ENCODE measurements around the gene FKBP5.

FKBP5 gene

GRCh38 chr6:35610830-35611229 is 77.9 kb downstream of the FKBP5 start (continued):
- no peak for TF ChIP-seq TSHZ2 (CRISPR knock-in tag; IDR thresholded peaks at IDR 0.05)
- TF ChIP-seq TCF4 (CRISPR knock-in tag; IDR thresholded peaks at IDR 0.05; ENCODE audit: borderline replicate concordance) = no peak
- no peak for TF ChIP-seq BACH2 (CRISPR knock-in tag; IDR thresholded peaks at IDR 0.05; ENCODE audit: borderline replicate concordance)
- no peak for TF ChIP-seq ZNF565 (CRISPR knock-in tag; conservative IDR thresholded peaks at IDR 0.05; ENCODE audit: low read depth)
- TF ChIP-seq ISL1 (CRISPR knock-in tag; IDR thresholded peaks at IDR 0.05) = no peak
- no peak for TF ChIP-seq ARNTL (CRISPR knock-in tag; IDR thresholded peaks at IDR 0.05; ENCODE audit: borderline replicate concordance, low read depth)
- no peak for TF ChIP-seq ZC3H10 (CRISPR knock-in tag; IDR thresholded peaks at IDR 0.05)

DNA sequence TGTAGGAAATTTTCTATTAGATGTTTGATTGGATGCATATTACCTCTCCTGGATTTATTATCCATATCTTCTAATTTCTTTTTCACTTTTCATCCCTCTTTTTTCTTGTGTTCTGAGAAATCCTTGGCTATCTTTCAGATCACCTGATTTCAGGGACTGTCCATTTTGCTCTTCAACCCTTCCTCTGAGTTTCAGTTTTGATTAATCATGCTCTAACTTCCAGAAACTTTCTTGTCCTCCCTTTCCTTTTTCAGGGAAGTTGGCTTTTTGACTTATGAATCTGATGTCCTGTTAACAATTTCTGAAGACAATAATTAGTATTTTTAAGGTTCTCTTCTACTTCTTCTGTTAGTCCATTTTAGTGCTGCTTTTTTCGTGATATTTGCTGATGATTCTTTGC is 79.1 kb downstream of the FKBP5 start:
- no peak for ATAC-seq
- no peak for TF ChIP-seq SNAI2 (CRISPR knock-in tag; IDR thresholded peaks at IDR 0.05)

DNA sequence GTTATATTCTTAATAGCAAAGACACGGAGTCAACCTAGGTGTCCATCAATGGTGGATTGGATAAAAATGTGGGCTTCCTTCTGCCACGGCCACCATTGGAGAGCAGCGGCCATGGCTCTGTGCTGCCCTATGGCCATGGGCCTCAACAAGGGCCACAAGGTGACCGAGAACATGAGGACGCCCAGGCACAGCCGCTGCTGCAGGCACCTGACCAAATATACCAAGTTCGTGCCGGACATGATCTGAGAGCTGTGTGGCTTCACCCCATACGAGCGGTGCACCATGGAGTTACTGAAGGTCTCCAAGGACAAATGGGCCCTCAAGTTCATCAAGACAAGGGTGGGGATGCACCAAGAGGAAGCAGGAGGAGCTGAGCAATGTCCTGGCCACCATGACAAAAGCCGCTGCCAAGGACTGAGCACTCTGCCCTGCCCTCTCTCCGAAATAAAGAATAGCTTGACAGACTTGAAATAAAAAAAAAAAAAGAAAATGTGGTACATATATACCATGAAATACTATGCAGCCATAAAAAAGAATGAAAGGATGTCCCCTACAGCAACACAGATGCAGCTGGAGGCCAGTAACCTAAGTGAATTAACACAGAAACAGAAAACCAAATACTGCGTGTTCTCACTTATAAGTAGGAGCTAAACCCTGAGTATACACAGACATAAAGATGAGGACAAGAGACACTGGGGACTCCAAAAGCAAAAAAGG is 81.0 kb downstream of the FKBP5 start:
- ATAC-seq = no peak
- TF ChIP-seq ZC3H10 (CRISPR knock-in tag; IDR thresholded peaks at IDR 0.05) = no peak
- TF ChIP-seq OSR1 (CRISPR knock-in tag; IDR thresholded peaks at IDR 0.05) = no peak
- peak; percentile 65 for TF ChIP-seq ZNF8 (CRISPR knock-in tag; IDR thresholded peaks at IDR 0.05)

DNA sequence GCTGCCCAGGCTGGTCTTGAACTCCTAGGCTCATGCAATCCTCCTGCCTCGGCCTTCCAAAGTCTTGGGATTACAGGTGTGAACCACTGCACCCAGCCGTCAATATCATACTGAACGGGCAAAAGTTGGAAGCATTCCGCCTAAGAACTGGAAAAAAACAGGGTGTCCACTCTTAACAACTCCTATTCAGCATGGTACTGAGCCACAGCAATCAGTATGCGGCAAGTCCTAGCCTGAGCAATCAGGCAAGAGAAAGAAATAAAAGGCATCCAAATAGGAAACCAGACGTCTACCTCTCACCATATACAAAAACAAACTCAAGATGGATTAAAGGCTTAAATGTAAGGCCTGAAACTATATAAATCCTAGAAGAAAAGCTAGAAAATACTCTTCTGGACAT is 83.1 kb downstream of the FKBP5 start:
- ATAC-seq = no peak
- TF ChIP-seq, protein P1, sequence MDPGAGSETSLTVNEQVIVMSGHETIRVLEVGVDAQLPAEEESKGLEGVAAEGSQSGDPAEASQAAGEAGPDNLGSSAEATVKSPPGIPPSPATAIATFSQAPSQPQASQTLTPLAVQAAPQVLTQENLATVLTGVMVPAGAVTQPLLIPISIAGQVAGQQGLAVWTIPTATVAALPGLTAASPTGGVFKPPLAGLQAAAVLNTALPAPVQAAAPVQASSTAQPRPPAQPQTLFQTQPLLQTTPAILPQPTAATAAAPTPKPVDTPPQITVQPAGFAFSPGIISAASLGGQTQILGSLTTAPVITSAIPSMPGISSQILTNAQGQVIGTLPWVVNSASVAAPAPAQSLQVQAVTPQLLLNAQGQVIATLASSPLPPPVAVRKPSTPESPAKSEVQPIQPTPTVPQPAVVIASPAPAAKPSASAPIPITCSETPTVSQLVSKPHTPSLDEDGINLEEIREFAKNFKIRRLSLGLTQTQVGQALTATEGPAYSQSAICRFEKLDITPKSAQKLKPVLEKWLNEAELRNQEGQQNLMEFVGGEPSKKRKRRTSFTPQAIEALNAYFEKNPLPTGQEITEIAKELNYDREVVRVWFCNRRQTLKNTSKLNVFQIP (CRISPR knock-in tag; IDR thresholded peaks at IDR 0.05; ENCODE audit: borderline replicate concordance, low read depth) = no peak
- TF ChIP-seq ZFP30 (CRISPR knock-in tag; IDR thresholded peaks at IDR 0.05) = no peak
- no peak for TF ChIP-seq ISL1 (CRISPR knock-in tag; IDR thresholded peaks at IDR 0.05)
- no peak for TF ChIP-seq ESRRG (CRISPR knock-in tag; IDR thresholded peaks at IDR 0.05)
- no peak for TF ChIP-seq ZFP3 (CRISPR knock-in tag; IDR thresholded peaks at IDR 0.05)
- no peak for TF ChIP-seq GLIS3 (CRISPR knock-in tag; IDR thresholded peaks at IDR 0.05)
- TF ChIP-seq ZNF565 (CRISPR knock-in tag; conservative IDR thresholded peaks at IDR 0.05; ENCODE audit: low read depth) = no peak
- no peak for TF ChIP-seq PPARA (CRISPR knock-in tag; IDR thresholded peaks at IDR 0.05; ENCODE audit: borderline replicate concordance)
- TF ChIP-seq SNAI2 (CRISPR knock-in tag; IDR thresholded peaks at IDR 0.05) = no peak
- no peak for TF ChIP-seq ZNF70 (CRISPR knock-in tag; IDR thresholded peaks at IDR 0.05)
- no peak for TF ChIP-seq OSR1 (CRISPR knock-in tag; IDR thresholded peaks at IDR 0.05)
- no peak for TF ChIP-seq ZC3H10 (CRISPR knock-in tag; IDR thresholded peaks at IDR 0.05)
- TF ChIP-seq, protein P2, sequence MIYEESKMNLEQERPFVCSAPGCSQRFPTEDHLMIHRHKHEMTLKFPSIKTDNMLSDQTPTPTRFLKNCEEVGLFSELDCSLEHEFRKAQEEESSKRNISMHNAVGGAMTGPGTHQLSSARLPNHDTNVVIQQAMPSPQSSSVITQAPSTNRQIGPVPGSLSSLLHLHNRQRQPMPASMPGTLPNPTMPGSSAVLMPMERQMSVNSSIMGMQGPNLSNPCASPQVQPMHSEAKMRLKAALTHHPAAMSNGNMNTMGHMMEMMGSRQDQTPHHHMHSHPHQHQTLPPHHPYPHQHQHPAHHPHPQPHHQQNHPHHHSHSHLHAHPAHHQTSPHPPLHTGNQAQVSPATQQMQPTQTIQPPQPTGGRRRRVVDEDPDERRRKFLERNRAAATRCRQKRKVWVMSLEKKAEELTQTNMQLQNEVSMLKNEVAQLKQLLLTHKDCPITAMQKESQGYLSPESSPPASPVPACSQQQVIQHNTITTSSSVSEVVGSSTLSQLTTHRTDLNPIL (CRISPR knock-in tag; IDR thresholded peaks at IDR 0.05; ENCODE audit: low read depth) = no peak

DNA sequence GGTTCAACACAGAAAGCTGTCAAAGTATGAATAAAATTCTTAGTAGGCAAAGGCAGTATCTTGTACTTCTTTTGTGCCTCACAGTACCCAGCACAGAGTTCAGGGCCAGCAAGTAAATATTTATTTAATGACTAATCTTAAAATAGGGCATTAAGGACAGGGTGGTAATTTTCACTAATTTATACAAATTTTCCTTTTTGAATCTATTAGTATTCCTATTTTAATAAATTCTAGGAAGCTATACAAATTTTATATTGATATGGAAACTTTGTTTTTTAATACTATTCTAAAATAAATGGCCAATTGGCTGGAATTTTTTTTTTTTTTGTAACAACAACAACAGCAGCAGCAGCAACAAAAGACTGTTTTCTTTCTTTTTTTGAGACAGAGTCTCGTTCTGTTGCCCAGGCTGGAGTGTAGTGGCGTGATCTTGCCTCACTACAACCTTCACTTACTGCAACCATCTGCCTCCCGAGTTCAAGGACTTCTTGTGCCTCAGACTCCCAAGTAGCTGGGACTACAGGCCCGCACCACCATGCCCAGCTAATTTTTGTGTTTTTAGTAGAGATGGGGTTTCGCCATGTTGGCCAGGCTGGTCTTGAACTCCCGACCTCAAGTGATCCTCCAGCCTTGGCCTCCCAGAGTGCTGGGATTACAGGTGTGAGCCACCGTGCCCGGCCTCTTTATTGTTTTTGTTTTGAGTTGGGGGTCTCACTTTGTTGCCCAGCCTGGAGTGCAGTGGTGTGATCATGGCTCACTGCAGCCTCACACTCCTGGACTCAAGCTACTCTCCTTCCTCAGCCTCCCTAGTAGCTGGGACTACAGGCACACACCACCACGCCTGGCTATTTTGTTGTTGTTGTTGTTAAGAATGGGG is 85.2 kb downstream of the FKBP5 start:
- TF ChIP-seq SNAI2 (CRISPR knock-in tag; IDR thresholded peaks at IDR 0.05) (no peak), ZNF70 (CRISPR knock-in tag; IDR thresholded peaks at IDR 0.05) (no peak), TSHZ2 (CRISPR knock-in tag; IDR thresholded peaks at IDR 0.05) (no peak)
- ATAC-seq = no peak
